Osteoblast (primary cell): Measurements from ENCODE around the gene TMEM63B. TPM values are rescaled to one million over a fixed set of nuclear protein-coding genes. Genes with fewer than 3 reads are reported as not detected.

ENCODE experiments used
- DNase-seq: peaks from one replicate; pipeline ENCODE4 v3.0.0; 2011; ENCODE audit warnings: low spot score, mixed read lengths; ENCODE audit not compliant: insufficient read length; ENCODE audit errors: missing footprints
- H2AFZ ChIP-seq: 2 replicates; pipeline ENCODE4 v1.6.0; 2011; ENCODE audit warnings: mild to moderate bottlenecking, low read length
- H3K27ac ChIP-seq: 2 replicates; pipeline ENCODE4 v1.5.1; 2011; ENCODE audit warnings: mild to moderate bottlenecking, low read depth, low read length, moderate library complexity
- H3K27me3 ChIP-seq: 2 replicates; pipeline ENCODE4 v1.6.0; 2012; ENCODE audit warnings: mild to moderate bottlenecking, control low read depth, inconsistent platforms, low read length, moderate library complexity; ENCODE audit not compliant: insufficient read depth
- H3K36me3 ChIP-seq: 2 replicates; pipeline ENCODE4 v1.5.1; 2011; ENCODE audit warnings: mild to moderate bottlenecking, low read length, control low read depth, moderate library complexity; ENCODE audit not compliant: insufficient read depth
- H3K4me1 ChIP-seq: 2 replicates; pipeline ENCODE4 v1.5.1; 2011; ENCODE audit warnings: mild to moderate bottlenecking, low read length, control low read depth, moderate library complexity; ENCODE audit not compliant: insufficient read depth
- H3K4me2 ChIP-seq: 2 replicates; pipeline ENCODE4 v1.6.0; 2011; ENCODE audit warnings: mild to moderate bottlenecking, low read length; ENCODE audit not compliant: insufficient read depth
- H3K4me3 ChIP-seq: fragments of 200-600 bp; sonication (generic); 3 replicates; pipeline ENCODE4 v1.5.1; 2012; ENCODE audit warnings: mild to moderate bottlenecking, low read length, inconsistent platforms; ENCODE audit not compliant: insufficient read depth
- H3K79me2 ChIP-seq: 2 replicates; pipeline ENCODE4 v1.6.0; 2012; ENCODE audit warnings: mild to moderate bottlenecking, low read length, control low read depth, inconsistent platforms; ENCODE audit not compliant: insufficient read depth
- H3K9me3 ChIP-seq: 2 replicates; pipeline ENCODE4 v1.5.1; 2011; ENCODE audit warnings: low read depth, low read length, control low read depth
- H4K20me1 ChIP-seq: 2 replicates; pipeline ENCODE4 v1.6.0; 2012; ENCODE audit warnings: mild to moderate bottlenecking, low read length, control low read depth; ENCODE audit not compliant: insufficient read depth
- CTCF ChIP-seq: IDR thresholded peaks from 2 replicates; pipeline ENCODE4 v1.5.1; 2011; ENCODE audit warnings: mild to moderate bottlenecking, low read depth, low read length, moderate library complexity; ENCODE audit errors: extremely low read depth
- total RNA-seq: library from RNA; depleted of rRNA; stranded (reverse); fragments of >200 nt; gene quantifications from 2 replicates; pipeline ENCODE4 v1.2.3, GENCODE V29; 2012

Gene TMEM63B
- total RNA-seq, 1 donor, result 36.6 TPM

- Histone ChIP-seq H3K27ac (no peak overlapping the region), H3K4me3 (no peak overlapping the region), H3K4me1 (no peaks in the 10 kb centered on the region), H4K20me1 (no peaks in the 10 kb centered on the region), H3K9me3 (no peaks in the 10 kb centered on the region), H3K36me3 (no peaks in the 10 kb centered on the region), H3K79me2 (no peaks in the 10 kb centered on the region), H2AFZ (no peak overlapping the region), H3K4me2 (no peak overlapping the region), H3K27me3 (peaks cover 4% of the 10 kb centered on the region)
- DNase-seq, result no peak
- no peak for TF ChIP-seq CTCF
Observed at GRCh38 chr6:44198684-44199083, 71.3 kb downstream of the TMEM63B start.

DNA sequence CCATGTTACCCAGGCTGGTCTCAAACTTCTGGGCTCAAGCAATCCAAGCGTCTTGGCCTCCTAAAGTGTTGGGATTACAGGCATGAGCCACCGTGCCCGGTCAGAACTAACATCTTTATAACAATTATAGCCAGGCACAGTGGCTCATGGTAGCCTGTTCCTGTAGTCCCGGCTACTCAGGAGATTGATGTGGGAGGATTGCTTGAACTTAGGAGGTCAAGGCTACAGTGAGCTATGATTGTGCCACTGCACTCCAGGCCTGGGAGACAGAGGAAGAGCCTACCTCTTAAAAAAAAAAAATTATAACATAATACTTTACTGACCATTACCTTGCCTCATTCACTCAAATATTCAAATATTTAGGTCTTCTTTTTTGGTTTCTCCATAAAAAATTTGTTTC, 72.5 kb downstream of the TMEM63B start:
- Histone ChIP-seq H3K4me3 (no peak overlapping the region), H2AFZ (no peak overlapping the region), H3K4me1 (no peaks in the 10 kb centered on the region), H3K4me2 (no peak overlapping the region), H3K79me2 (no peaks in the 10 kb centered on the region), H3K27ac (no peak overlapping the region), H4K20me1 (no peaks in the 10 kb centered on the region), H3K27me3 (no peaks in the 10 kb centered on the region), H3K9me3 (no peaks in the 10 kb centered on the region), H3K36me3 (no peaks in the 10 kb centered on the region)
- TF ChIP-seq CTCF, result no peak
- no peak for DNase-seq

DNA sequence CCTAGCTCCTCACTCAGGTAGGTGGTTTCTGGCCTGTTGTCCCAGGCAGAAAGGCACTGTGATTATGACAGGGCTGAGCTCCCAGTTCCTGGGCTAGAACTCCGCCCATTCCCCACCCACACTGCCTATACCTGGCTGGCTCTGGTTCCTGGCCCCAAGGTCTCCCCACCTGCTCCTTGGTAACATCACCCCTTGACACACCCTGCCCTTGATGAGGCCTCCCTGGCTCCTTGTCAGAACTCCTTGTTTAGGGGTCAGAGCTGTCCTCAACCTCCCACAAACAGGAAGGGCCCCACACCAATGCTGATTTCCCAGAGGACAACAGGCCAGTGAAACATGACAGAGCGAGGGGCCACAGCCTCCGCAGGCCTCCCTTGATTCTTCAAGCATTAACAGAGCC, 73.8 kb downstream of the TMEM63B start:
- TF ChIP-seq CTCF, result no peak
- no peak overlapping the region for H3K27ac ChIP-seq
- no peak for DNase-seq
- no peak overlapping the region for H2AFZ ChIP-seq
- H3K79me2 ChIP-seq, result no peaks in the 10 kb centered on the region
- H3K9me3 ChIP-seq, result no peaks in the 10 kb centered on the region
- no peak overlapping the region for H3K4me3 ChIP-seq
- H3K27me3 ChIP-seq, result no peaks in the 10 kb centered on the region
- no peaks in the 10 kb centered on the region for H3K36me3 ChIP-seq
- H3K4me2 ChIP-seq, result no peak overlapping the region
- H3K4me1 ChIP-seq, result no peaks in the 10 kb centered on the region
- H4K20me1 ChIP-seq, result no peaks in the 10 kb centered on the region

DNA sequence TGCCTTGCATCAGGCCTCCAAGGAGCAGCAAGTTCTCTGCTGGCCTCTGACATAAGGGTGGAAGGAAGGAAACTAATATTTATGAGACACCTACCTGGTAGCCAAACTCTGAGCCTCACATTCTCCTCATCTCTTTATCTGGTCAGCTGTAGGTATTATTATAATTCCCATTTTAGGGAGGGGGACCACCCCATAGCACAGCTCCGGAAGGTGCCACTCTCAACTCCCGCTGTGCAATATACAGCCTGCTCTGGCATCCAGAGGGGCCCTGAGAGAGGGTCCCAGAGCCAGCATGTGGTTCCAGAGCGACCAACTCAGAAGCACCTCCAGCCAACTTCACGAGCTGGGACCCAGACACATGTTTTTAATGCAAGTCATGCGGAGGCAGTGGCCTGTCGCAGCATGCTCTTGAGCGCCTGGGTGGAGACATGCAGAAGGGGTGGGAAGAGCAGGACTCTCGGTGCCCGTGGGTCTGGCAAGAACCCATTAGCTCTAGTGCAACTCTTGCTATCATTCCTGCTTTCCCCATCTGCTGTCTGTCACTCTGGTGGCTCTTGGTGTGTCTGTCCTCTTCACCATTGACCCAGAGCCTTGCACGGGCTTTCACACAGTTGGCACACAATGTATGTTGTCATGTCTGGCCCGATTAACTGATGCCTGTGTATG, 74.4 kb downstream of the TMEM63B start:
- Histone ChIP-seq H3K27me3 (no peaks in the 10 kb centered on the region), H2AFZ (no peak overlapping the region), H3K4me3 (no peak overlapping the region), H4K20me1 (no peaks in the 10 kb centered on the region), H3K79me2 (no peaks in the 10 kb centered on the region), H3K4me1 (no peaks in the 10 kb centered on the region), H3K9me3 (no peaks in the 10 kb centered on the region), H3K27ac (no peak overlapping the region), H3K36me3 (no peaks in the 10 kb centered on the region), H3K4me2 (no peak overlapping the region)
- no peak for DNase-seq
- no peak for TF ChIP-seq CTCF
